Measurements from ENCODE around the gene ICOS.

The ICOS gene, protein sequence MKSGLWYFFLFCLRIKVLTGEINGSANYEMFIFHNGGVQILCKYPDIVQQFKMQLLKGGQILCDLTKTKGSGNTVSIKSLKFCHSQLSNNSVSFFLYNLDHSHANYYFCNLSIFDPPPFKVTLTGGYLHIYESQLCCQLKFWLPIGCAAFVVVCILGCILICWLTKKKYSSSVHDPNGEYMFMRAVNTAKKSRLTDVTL

DNA sequence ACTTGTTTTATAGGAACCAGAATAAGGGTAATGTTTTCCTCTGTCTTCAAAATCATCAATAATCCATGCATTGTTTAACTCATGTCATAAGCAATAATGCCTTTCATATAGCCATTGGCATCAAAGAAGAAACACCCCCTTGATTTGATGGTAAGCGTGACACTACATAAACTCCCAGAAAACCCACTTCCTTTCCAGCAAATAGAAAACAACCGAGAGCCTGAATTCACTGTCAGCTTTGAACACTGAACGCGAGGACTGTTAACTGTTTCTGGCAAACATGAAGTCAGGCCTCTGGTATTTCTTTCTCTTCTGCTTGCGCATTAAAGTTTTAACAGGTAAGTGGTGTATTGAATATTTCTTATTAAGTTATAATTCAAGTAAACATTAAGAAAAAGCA is at the start of gene ICOS:
TSS of gene ICOS (plus strand) at position 229 of the 400 bp plus-strand sequence. CDS start at position 281, 52 bp downstream.
- no peak within 1 kb of the TSS for H3K9ac ChIP-seq (ENCODE audit: low read length)
- H3K27me3 ChIP-seq (ENCODE audit: control insufficient read depth, insufficient read depth, low read length) = no peaks in the 10 kb centered on the region
- H3K4me3 ChIP-seq (ENCODE audit: low read length) = no peak within 1 kb of the TSS

GRCh38 chr2:203887677-203888076 is 48.9 kb upstream of the ICOS start:
- Histone ChIP-seq H3K27me3 (ENCODE audit: control insufficient read depth, insufficient read depth, low read length) (no peaks in the 10 kb centered on the region), H3K4me1 (ENCODE audit: control insufficient read depth, low read depth, low read length) (no peaks in the 10 kb centered on the region), H3K9ac (ENCODE audit: low read length) (no peak overlapping the region), H3K9me3 (ENCODE audit: control insufficient read depth, low read depth, low read length) (no peaks in the 10 kb centered on the region), H3K36me3 (ENCODE audit: control insufficient read depth, low read depth, low read length) (no peaks in the 10 kb centered on the region), H3K27ac (ENCODE audit: low read length) (no peak overlapping the region), H3K4me3 (ENCODE audit: low read length) (no peak overlapping the region)

More for the DNA sequence above, at the start of gene ICOS:
- H3K27ac ChIP-seq (ENCODE audit: low read length) = no peak within 1 kb of the TSS
- H3K36me3 ChIP-seq (ENCODE audit: control insufficient read depth, low read depth, low read length) = no peaks in the 10 kb centered on the region
- H3K4me1 ChIP-seq (ENCODE audit: control insufficient read depth, low read depth, low read length) = no peaks in the 10 kb centered on the region
- H3K9me3 ChIP-seq (ENCODE audit: control insufficient read depth, low read depth, low read length) = no peaks in the 10 kb centered on the region

DNA sequence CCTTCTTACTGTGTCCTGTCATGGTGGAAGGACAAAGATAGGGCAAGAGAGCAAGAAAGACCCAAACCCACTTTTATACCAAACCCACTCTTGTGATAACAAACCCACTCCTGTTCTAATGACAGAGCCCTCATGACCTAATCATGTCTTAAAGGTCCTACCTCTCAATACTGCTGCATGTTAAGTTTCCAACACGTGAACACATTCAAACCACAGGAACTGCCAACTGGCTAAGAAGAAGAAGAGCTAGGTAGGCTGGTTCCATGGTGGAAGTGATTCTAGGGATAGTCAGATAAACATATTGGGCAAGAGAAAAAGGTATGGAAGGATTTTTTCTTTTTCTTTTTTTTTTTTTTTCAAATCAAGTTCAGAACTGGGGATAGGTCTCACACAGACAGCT is 47.0 kb upstream of the ICOS start:
- Histone ChIP-seq H3K4me1 (ENCODE audit: control insufficient read depth, low read depth, low read length) (no peaks in the 10 kb centered on the region), H3K36me3 (ENCODE audit: control insufficient read depth, low read depth, low read length) (no peaks in the 10 kb centered on the region), H3K27ac (ENCODE audit: low read length) (no peak overlapping the region), H3K4me3 (ENCODE audit: low read length) (no peak overlapping the region), H3K27me3 (ENCODE audit: control insufficient read depth, insufficient read depth, low read length) (no peaks in the 10 kb centered on the region), H3K9me3 (ENCODE audit: control insufficient read depth, low read depth, low read length) (no peaks in the 10 kb centered on the region), H3K9ac (ENCODE audit: low read length) (no peak overlapping the region)

- Histone ChIP-seq H3K4me1 (ENCODE audit: control insufficient read depth, low read depth, low read length) (no peaks in the 10 kb centered on the region), H3K9me3 (ENCODE audit: control insufficient read depth, low read depth, low read length) (no peaks in the 10 kb centered on the region), H3K9ac (ENCODE audit: low read length) (no peak overlapping the region), H3K36me3 (ENCODE audit: control insufficient read depth, low read depth, low read length) (no peaks in the 10 kb centered on the region), H3K27me3 (ENCODE audit: control insufficient read depth, insufficient read depth, low read length) (no peaks in the 10 kb centered on the region), H3K27ac (ENCODE audit: low read length) (no peak overlapping the region), H3K4me3 (ENCODE audit: low read length) (no peak overlapping the region)
Measured at GRCh38 chr2:203889944-203890343, 46.6 kb upstream of the ICOS start.

DNA sequence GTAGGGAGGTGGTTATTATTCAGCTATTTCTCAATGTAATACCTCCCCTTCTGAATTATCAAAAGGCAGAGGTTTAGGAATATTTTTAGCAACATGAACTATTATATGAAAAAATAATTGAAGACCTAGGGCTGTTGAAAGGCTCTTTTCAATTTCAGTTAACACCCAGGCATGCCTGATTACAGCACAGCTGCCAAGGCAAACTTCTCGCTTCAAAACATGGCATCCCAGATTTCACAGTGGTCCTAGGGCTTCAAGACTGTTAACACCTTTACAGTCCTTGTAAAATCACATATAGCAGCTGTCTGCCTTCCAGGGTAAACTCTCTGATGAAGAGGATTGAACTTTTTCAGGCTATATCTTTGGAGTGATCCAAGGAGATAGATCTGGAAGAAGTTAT is 45.8 kb upstream of the ICOS start:
- no peaks in the 10 kb centered on the region for H3K9me3 ChIP-seq (ENCODE audit: control insufficient read depth, low read depth, low read length)
- no peaks in the 10 kb centered on the region for H3K27me3 ChIP-seq (ENCODE audit: control insufficient read depth, insufficient read depth, low read length)
- H3K4me1 ChIP-seq (ENCODE audit: control insufficient read depth, low read depth, low read length) = no peaks in the 10 kb centered on the region
- no peak overlapping the region for H3K9ac ChIP-seq (ENCODE audit: low read length)
- no peaks in the 10 kb centered on the region for H3K36me3 ChIP-seq (ENCODE audit: control insufficient read depth, low read depth, low read length)
- no peak overlapping the region for H3K4me3 ChIP-seq (ENCODE audit: low read length)
- H3K27ac ChIP-seq (ENCODE audit: low read length) = no peak overlapping the region

GRCh38 chr2:203891474-203891873 is 45.1 kb upstream of the ICOS start:
- no peak overlapping the region for H3K27ac ChIP-seq (ENCODE audit: low read length)
- H3K9ac ChIP-seq (ENCODE audit: low read length) = no peak overlapping the region
- H3K4me1 ChIP-seq (ENCODE audit: control insufficient read depth, low read depth, low read length) = no peaks in the 10 kb centered on the region
- no peak overlapping the region for H3K4me3 ChIP-seq (ENCODE audit: low read length)
- no peaks in the 10 kb centered on the region for H3K36me3 ChIP-seq (ENCODE audit: control insufficient read depth, low read depth, low read length)
- H3K9me3 ChIP-seq (ENCODE audit: control insufficient read depth, low read depth, low read length) = no peaks in the 10 kb centered on the region
- no peaks in the 10 kb centered on the region for H3K27me3 ChIP-seq (ENCODE audit: control insufficient read depth, insufficient read depth, low read length)

- Histone ChIP-seq H3K9ac (ENCODE audit: low read length) (no peak overlapping the region), H3K36me3 (ENCODE audit: control insufficient read depth, low read depth, low read length) (no peaks in the 10 kb centered on the region), H3K27me3 (ENCODE audit: control insufficient read depth, insufficient read depth, low read length) (no peaks in the 10 kb centered on the region), H3K4me1 (ENCODE audit: control insufficient read depth, low read depth, low read length) (no peaks in the 10 kb centered on the region), H3K9me3 (ENCODE audit: control insufficient read depth, low read depth, low read length) (no peaks in the 10 kb centered on the region), H3K4me3 (ENCODE audit: low read length) (no peak overlapping the region), H3K27ac (ENCODE audit: low read length) (no peak overlapping the region)
Measured at GRCh38 chr2:203892207-203892606, 44.4 kb upstream of the ICOS start.

- Histone ChIP-seq H3K36me3 (ENCODE audit: control insufficient read depth, low read depth, low read length) (no peaks in the 10 kb centered on the region), H3K9me3 (ENCODE audit: control insufficient read depth, low read depth, low read length) (no peaks in the 10 kb centered on the region), H3K27ac (ENCODE audit: low read length) (no peak overlapping the region), H3K4me3 (ENCODE audit: low read length) (no peak overlapping the region), H3K4me1 (ENCODE audit: control insufficient read depth, low read depth, low read length) (no peaks in the 10 kb centered on the region), H3K9ac (ENCODE audit: low read length) (no peak overlapping the region), H3K27me3 (ENCODE audit: control insufficient read depth, insufficient read depth, low read length) (no peaks in the 10 kb centered on the region)
Measured at GRCh38 chr2:203893401-203893800, 43.2 kb upstream of the ICOS start.

DNA sequence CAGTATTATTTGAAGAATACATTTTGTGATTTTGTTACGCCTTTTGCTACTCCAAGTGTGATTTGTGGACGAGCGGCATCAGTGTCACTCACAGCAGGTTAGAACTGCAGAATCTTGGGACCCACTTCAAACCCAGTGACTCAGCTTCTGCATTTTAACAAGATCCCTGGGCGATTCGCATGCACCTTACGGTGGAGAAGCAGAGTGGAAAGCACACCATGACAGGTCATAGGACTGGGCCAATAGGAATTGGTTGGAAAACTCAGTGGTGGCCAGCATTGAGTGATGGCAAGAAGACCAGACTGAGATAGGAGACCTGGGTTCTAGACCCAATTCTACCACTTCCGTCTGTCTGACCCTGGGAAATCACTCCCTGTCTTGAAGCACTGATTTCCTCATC is 42.7 kb upstream of the ICOS start:
- H3K36me3 ChIP-seq (ENCODE audit: control insufficient read depth, low read depth, low read length) = no peaks in the 10 kb centered on the region
- no peaks in the 10 kb centered on the region for H3K9me3 ChIP-seq (ENCODE audit: control insufficient read depth, low read depth, low read length)
- H3K27ac ChIP-seq (ENCODE audit: low read length) = no peak overlapping the region
- H3K4me3 ChIP-seq (ENCODE audit: low read length) = no peak overlapping the region
- H3K9ac ChIP-seq (ENCODE audit: low read length) = no peak overlapping the region
- H3K4me1 ChIP-seq (ENCODE audit: control insufficient read depth, low read depth, low read length) = no peaks in the 10 kb centered on the region
- H3K27me3 ChIP-seq (ENCODE audit: control insufficient read depth, insufficient read depth, low read length) = no peaks in the 10 kb centered on the region

DNA sequence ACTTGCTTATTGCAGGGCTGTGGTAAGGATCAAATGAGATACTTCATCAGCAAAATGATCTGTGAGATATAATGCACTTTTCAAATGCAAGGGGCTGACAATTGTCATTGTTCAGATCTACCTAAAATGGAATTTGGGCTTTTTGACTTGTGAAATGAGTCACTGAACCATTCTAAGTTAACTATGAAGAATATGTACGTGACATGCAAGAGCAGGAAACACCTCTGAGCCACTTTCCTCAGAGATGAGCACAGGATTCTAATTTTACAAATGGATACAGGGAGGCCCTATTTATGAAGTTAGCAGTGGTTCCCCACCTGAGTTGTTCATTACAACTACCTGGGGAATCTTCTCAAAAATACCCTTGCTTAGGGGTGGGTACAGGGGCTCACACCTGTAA is 42.3 kb upstream of the ICOS start:
- Histone ChIP-seq H3K27me3 (ENCODE audit: control insufficient read depth, insufficient read depth, low read length) (no peaks in the 10 kb centered on the region), H3K9ac (ENCODE audit: low read length) (no peak overlapping the region), H3K9me3 (ENCODE audit: control insufficient read depth, low read depth, low read length) (no peaks in the 10 kb centered on the region), H3K4me3 (ENCODE audit: low read length) (no peak overlapping the region), H3K36me3 (ENCODE audit: control insufficient read depth, low read depth, low read length) (no peaks in the 10 kb centered on the region), H3K4me1 (ENCODE audit: control insufficient read depth, low read depth, low read length) (no peaks in the 10 kb centered on the region), H3K27ac (ENCODE audit: low read length) (no peak overlapping the region)

DNA sequence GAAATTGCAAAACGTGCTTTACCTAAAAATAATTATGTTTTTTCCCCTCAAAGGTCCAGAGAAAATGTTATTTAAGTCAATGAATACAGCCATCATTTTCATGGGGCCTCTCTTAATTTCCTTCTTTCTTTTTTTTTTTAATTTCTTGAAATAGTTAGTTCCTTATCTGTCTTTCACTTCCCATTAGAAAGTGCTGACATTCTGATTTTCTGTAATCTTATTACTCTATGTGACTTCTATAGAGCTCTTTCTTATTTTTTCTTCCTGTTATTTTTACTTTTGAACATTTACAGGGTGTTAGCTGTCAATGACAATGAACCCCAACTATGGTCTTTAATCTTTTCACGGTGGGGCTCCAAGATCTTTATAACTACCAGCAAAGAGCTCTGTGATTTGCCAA is 39.0 kb upstream of the ICOS start:
- peaks cover 6% of the 10 kb centered on the region for H3K9me3 ChIP-seq (ENCODE audit: control insufficient read depth, low read depth, low read length)
- no peak overlapping the region for H3K4me3 ChIP-seq (ENCODE audit: low read length)
- H3K27ac ChIP-seq (ENCODE audit: low read length) = no peak overlapping the region
- H3K36me3 ChIP-seq (ENCODE audit: control insufficient read depth, low read depth, low read length) = no peaks in the 10 kb centered on the region
- H3K27me3 ChIP-seq (ENCODE audit: control insufficient read depth, insufficient read depth, low read length) = no peaks in the 10 kb centered on the region
- no peak overlapping the region for H3K9ac ChIP-seq (ENCODE audit: low read length)
- H3K4me1 ChIP-seq (ENCODE audit: control insufficient read depth, low read depth, low read length) = no peaks in the 10 kb centered on the region

GRCh38 chr2:203898657-203899056 is 37.9 kb upstream of the ICOS start:
- H3K4me1 ChIP-seq (ENCODE audit: control insufficient read depth, low read depth, low read length) = no peaks in the 10 kb centered on the region
- H3K9ac ChIP-seq (ENCODE audit: low read length) = no peak overlapping the region
- peaks cover 6% of the 10 kb centered on the region for H3K9me3 ChIP-seq (ENCODE audit: control insufficient read depth, low read depth, low read length)
- H3K36me3 ChIP-seq (ENCODE audit: control insufficient read depth, low read depth, low read length) = no peaks in the 10 kb centered on the region
- H3K27me3 ChIP-seq (ENCODE audit: control insufficient read depth, insufficient read depth, low read length) = no peaks in the 10 kb centered on the region
- H3K4me3 ChIP-seq (ENCODE audit: low read length) = no peak overlapping the region
- H3K27ac ChIP-seq (ENCODE audit: low read length) = no peak overlapping the region

All from iPS-18a (cell line).